Mammary epithelial cell (primary cell): ENCODE measurements around the gene OR10H1.

Source experiments
- CTCF ChIP-seq, 2 donors: IDR thresholded peaks in 1 of 2; conservative IDR thresholded peaks in 1 of 2; 2 replicates each; pipeline ENCODE4 v1.5.1; 2011 to 2012; ENCODE audit warnings: inconsistent platforms in 2 of 2, low read length in 2 of 2, mild to moderate bottlenecking in 2 of 2, control low read depth in 1 of 2, low read depth in 1 of 2; ENCODE audit not compliant: insufficient read depth in 1 of 2; ENCODE audit errors: extremely low read depth in 1 of 2
- EZH2 ChIP-seq: IDR thresholded peaks from 2 replicates; pipeline ENCODE4 v1.6.1; 2012; ENCODE audit warnings: low read length, inconsistent platforms, borderline replicate concordance

- TF ChIP-seq CTCF (conservative IDR thresholded peaks at IDR 0.05 in 1 of 2, IDR thresholded peaks at IDR 0.05 in 1 of 2; ENCODE audit: extremely low read depth in 1 of 2, insufficient read depth in 1 of 2, low read depth in 1 of 2, low read length in 2 of 2), result no peak
- TF ChIP-seq EZH2, result no peak
Observed at GRCh38 chr19:15776264-15776663, 39.2 kb downstream of the OR10H1 start.
